HG03045 (cell line): ENCODE results near the gene HORMAD2.

Source experiments
- ATAC-seq: cut with Tn5 transposase; IDR thresholded peaks from one replicate; pipeline ENCODE4 v1.9.1; 2021; ENCODE audit warnings: mild to moderate bottlenecking, moderate library complexity; ENCODE audit not compliant: unreplicated experiment

HORMAD2 gene

DNA sequence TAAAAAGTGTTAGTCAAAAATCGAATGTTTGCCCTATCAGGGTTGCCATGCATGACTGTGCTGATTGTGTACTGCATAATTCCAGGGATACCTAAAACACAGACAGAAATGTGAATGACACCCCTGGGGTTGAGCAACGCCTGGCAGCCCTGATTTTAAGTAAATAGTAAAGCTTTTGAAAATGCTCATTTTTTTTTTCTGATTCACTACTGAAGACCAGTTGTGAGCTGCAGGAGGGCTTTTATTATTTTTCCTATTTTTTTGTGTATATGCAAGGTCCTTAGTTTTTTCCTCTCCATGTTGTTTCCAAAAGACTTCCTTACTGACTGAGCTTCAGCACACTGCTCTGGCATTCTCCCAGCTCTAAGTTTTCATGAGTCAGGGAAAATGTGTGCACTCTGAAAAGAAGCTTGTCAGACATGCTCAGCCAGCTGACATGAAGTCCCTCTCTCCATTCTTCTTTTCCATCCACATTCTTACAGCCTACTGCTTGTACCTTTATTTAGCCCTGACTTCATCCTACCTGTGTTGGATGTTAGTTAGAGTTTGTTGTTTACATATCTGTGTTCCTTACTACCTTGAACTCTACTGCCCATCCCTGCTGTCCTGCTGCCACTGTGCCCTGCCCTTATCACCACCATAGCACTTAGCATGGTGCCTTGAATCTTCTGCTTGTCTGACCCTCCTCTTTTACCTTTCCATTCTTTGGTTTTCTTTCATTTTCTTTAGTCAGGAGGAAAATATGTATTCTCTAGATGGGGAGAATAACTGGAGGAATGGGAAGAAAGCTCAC is 79.5 kb downstream of the HORMAD2 start:
- ATAC-seq = no peak

DNA sequence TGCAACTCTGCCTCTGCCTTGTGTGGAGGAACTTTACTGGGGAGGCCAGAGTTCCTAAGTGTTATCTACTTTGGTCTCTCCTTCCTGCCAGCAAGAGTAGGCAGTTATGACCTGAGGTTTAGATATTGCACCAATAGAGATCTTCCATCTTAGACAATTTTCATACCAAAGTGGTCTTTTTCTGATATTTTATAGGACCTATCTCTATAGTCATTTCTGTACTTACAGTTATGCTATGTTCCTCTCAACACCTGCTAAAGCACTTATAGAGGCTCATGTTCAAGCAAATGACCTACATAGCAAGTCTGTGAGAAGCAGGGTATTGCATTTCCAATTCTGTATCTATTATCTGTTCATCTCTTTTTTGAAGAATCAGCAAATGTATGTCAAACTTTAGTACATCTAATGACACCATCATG is 80.8 kb downstream of the HORMAD2 start:
- no peak for ATAC-seq

DNA sequence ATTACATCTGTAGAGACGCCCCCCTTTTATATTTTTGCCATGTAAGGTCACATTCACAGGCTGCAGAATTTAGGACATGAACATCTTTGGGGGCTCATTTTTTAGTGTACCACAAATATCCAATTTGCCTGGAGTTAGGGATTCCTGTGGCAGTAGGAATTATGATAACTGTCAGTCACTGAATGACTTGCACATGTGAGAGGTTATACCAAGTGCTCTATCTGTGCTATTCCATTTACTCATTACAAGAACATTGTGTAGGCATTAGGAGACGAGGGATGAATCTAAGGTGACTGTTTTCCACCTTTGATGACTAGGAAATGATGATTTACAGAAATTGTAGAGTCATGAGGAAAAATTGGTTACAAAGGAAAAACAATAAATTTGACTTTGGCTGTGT is 87.0 kb downstream of the HORMAD2 start:
- no peak for ATAC-seq

DNA sequence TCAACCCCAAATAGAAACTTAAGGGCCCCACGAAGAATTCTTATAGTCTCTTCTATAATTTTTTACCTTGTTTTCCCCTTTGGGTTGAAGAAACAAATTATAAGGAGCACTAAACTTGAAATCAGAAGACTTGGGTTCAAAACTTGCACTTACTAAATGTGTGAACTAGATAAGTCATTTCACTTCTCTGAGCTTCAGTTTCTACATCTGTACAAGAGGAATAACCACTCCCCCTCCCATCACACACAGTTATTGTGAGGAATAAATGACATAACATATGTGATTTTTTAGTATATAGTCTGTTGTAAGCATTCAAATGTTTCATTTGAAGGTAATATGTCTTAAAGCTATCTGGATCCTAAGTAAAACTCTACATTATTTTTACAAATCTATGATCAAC is 87.5 kb downstream of the HORMAD2 start:
- no peak for ATAC-seq

DNA sequence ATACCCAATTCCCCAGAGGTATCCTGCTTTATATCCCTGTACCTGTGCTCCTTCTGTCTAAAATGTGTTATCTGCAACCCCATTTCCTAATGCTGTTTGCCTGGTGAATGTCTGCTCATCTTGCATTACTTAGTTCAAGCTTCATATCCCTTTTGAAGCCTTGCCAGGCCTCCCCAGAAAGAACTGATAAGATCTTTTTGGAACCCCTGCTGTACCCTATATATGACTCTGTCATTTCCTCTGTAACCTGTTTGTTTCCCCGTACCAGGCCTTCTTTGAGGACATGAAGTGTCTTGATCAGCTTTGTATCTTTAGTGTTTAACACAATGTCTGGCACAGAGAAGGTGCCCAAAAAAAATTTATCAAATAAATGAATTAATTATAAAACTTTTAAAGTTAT is 88.7 kb downstream of the HORMAD2 start:
- ATAC-seq = no peak

DNA sequence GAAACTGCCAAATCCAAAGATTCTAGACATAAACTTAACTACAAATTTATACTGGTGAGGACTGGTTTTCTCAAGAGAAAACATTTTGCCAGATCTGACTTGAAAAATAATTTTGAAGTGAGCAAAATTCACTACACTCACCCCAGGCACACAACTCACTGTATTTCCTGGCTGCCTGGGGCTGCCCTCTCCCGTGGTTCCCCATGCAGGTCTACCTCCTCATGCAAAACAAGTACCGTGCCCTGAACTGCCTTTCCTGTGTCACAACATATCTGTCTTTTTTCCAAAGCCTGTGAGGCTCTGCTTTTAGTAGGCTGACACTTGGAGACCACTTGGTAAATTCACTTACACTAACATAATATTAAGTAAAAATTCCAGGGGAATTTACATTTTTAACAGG is 89.9 kb downstream of the HORMAD2 start:
- ATAC-seq = no peak

DNA sequence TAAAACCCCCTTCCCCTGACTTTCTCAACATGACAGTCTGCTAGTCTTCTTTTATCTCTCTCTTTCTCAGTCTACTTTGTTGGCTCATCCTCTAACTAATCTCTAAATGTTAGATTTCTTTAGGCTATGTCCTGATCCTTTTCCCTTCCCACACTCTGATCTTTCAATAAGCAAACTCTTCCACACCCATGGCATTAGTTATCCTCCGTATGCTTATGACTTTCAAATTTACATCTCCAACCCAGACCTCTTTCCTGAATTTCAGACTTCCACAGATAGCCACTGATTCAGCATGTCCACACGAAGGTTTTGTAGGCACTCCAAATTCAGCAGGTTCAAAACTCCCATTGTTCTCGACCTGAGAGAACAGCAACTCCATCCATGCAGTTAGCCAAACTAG is 90.7 kb downstream of the HORMAD2 start:
- no peak for ATAC-seq

DNA sequence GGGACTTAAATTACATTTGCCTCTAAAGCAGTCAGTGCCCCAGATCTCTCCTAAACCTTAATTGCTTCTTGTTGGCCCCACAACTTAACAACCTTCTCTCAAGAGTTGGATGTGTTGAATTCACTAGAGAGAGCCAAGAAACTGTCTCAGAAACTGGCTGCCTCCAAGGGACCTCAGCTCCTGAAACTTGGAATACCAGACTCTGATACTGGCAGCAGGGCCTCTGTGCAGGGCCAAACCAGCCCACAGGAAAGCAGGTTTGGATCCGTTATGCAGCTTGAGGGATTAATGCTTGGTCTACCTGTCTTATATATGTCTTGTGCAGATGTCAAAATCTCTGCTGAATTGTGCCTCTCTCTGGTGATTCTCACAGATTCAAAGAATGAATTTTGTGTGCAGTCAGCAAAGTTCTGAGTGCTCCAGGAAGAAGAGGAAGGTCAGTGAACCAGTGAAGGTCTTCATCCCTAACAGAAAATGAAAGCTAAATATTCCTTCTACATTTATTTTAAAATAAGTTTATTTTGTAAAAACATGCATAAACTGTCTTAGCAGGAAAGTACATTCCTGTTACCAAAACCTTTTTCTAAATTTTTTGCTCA is 95.5 kb downstream of the HORMAD2 start:
- ATAC-seq = no peak

DNA sequence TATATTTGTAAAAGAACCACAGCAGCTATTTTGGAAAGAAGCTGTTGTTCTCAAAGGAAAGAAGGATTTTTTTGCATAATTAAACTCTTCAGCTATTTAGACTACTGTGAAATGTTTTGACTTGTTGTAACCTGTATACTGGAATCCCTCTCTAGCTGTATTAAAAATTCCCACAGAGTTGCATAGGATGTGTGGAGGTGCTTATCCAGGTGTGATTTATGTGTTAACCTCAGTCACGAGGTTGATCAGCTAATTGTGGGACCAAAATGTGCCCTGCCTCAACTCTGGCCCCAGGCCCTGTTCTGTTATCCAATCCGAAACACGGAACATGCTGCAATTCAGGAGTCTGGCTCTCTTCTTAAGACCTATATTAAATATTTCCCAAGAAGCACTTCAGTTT is 96.2 kb downstream of the HORMAD2 start:
- no peak for ATAC-seq

DNA sequence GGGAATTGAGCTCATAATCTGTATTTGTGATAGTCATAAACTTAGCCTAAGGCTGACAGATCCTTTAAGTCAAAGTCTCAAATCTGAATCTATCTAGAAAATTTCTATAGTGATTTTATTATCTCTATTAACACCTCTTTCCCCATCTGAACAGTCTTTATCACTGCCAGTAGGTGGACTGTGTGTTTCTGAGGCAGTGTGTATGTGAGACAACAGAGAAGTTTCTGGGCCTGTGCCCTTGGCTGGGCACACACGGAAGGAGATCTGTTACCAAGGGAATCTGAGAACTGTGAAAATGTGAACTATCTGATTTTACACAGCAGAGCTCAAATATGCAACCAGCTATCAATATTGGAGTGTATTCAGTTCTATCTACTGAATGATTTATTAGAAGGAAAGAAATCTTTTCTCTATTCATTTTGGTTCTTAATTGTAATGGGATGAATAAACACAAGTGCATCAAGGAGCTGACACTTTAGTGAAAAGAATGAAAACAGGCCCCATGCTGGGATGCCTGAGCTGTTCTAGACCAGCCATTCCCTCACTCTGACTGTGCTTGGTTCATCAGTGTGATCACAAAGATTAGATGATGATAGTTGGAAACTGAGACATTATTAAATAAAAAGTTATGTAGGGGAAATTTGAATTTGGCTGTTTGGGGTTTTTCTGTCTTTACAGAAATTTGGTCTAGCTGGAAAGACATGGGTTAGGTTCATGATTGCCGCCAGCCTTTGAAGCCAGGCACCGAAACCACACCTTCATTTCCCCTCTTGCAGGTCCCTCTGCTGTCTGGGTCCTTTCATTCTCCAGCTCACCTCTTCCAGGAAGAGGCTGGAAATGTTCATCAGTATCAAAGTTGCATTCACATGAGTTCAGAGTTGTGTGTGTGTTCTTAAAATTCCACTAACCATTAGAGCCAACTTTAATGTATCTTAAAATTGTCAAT is 98.2 kb downstream of the HORMAD2 start:
- no peak for ATAC-seq

DNA sequence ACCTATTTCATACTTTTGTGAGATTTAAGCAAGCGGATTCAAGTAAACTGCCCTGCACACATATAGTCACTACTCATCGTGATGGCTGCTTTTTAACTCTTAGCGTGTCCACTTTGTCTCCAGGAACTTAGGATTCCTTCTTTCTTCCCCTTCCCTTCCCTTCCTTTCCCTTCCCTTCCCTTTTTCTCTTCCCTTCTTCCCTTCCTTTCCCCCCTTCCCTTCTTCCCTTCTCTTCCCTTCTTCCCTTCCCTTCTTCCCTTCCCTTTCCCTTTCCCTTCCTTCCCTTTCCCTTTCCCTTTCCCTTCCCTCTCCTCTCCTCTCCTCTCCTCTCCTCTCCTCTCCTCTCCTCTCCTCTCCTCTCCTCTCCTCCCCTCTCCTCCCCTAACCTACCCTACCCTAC is 100.4 kb downstream of the HORMAD2 start:
- no peak for ATAC-seq

DNA sequence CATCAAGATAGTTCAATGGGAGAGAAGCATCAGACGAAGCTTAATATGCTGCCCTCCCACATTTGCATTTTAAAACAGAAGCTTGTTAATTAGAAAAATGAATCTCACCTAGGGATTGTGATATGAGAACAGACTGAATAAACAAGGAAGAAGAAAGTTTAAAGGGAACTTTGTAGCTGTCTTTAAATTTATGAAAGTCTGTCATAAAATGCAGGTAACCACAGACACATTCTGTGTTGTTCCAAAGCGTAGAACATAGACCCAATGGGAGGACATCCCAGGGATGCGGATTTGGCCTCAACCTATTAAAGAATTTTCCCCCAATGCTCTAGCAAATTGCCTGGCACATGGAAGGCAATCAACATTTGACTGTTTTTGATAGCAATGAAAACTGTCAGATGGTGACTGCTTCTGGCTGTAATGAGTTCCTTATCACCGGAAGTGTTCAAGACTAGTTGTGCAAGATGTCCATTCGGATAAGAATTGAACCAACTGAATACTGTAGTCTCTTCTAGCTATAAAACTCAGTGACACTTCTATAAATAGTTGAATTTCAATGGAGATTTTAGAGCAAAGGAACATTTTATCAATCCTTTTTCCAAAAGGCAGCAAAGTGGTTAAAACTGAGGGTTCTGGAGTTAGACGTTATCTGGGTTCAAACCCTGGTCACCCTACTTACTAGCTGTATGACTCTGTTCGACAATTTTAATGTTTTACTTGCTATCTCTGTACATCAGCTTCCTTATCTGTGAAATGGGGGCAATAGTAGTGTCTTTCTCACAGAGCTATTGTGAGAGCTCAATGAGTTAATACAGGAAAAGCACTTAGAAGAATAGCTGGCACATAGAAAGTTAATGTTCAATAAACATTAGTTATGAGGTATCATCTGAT is 101.4 kb downstream of the HORMAD2 start:
- no peak for ATAC-seq

DNA sequence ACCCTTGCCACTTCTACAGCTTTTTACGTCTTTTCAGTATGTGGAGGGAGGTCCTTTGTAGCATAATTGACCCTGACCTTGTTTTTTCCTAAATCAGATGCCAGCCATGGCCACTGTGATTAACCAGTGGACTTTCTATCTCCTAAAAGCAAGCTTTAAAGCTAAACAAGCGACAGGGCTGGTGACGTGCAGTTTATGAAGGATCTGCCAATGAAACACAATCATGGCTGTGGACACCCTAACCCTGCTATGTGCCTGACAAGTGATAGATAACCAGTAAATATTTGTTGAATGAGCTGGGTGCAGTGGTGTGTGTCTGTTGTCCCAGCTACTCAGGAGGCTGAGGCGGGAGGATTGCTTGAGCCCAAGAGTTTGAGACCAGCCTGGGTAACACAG is 102.1 kb downstream of the HORMAD2 start:
- ATAC-seq = no peak

DNA sequence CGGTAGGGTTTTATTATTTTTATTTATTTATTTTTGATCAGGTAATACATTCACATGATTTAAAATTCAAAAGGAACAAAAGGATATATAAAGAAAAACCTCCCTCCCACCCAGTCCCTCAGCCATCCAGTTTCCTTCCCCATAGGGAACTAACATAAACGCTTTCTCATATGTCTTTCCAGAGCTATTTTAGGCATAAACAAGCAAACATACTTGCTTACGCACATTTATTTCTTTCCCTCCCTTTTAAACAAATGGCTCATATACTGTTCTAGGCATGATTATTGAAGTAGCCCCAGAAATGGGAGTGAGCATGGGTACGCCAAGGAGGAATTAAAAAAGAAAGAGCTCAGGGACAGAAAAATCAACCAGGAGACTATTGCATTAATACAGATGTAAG is 102.6 kb downstream of the HORMAD2 start:
- ATAC-seq = no peak

DNA sequence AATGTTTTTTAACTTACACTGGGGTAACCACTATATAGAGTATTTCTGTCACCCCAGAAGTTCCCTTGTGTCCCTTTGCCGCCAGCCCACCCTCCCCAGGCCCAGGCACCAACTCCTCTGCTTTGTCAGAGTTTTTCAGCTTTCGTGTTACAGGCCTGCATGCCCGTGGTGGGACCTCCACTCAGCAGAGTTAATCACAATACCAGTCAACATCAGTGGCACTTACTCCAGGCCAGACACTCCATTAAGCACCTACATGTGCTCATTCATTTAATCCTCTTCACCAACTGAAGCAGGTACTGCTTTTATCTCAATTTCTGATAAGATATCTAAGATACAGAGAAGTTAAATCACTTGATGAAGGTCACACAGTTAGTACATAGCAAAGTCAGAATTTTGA is 103.0 kb downstream of the HORMAD2 start:
- no peak for ATAC-seq

DNA sequence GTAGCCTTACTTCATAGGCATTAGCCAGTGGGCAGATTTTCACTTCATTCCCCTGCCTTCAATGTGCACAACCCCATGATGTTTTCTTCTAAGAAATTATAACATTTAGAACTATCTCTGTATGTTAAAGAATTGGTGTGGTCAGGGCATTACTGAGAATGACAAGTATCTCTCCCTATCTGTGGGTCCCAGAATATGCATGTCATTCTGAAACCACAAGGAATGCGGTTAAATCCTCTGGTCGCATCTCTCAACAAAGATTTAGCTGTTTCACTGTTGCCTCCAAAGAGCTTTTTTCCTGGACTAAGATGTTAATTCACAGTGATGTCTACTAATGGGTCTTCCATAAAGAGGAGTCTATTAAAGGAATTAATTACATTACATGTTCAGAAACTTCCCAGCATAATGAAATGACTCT is 103.6 kb downstream of the HORMAD2 start:
- ATAC-seq = no peak

DNA sequence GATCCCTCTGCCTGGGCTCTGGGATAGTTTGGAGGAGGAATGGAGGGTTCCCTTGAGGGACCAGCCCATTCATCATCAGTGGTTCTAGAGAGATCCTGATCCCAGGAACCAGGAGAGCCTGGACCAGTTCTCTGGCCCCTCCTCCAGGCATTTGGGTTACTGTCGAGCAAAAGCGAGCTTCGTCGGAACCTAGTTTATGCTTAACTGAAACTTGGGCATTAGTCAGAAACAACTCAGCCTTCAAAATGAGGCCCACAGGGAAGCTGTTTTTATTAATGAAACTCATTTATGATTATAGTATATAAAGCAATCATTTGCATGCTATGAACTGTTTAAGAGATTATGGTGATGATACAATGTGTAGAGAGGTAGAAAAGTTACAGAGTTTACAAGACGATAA is 104.9 kb downstream of the HORMAD2 start:
- no peak for ATAC-seq

DNA sequence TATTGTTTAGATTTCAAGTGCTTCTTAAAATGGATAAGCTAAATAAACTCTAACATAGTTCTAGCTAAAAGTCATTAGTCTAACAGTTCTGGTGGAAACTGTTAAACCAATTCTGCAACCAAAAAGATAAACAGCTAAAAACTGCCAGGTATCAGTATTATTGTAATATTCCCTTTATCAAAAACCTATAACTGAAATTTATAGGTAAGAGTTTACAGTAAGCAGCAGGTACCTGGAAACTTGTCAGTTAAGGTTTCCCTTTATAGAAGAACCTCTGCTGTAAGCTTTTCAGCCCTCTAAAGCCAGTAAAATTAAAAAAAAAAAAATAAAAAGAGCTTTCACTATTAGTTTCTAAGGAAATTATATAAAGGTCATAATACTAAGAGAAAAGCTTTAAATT is 105.3 kb downstream of the HORMAD2 start:
- ATAC-seq = no peak

DNA sequence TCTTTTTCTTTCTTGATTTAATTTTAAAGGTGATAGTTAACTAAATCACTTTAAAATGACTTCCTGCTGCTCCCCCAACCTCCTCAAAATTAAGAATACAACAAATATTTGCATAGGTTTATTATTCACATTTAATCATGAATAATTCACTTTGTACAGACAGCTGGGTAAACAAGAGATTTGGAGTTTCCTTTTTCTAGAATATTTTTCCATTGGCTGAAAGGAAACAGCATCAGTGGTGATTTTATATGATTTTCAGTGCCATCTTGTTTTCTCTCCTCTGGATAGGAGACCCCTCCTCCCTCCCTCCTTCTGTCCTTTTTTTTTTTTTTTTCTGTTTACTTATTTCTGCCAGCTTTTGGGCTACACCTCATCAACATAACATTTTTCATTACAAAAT is 105.8 kb downstream of the HORMAD2 start:
- no peak for ATAC-seq

DNA sequence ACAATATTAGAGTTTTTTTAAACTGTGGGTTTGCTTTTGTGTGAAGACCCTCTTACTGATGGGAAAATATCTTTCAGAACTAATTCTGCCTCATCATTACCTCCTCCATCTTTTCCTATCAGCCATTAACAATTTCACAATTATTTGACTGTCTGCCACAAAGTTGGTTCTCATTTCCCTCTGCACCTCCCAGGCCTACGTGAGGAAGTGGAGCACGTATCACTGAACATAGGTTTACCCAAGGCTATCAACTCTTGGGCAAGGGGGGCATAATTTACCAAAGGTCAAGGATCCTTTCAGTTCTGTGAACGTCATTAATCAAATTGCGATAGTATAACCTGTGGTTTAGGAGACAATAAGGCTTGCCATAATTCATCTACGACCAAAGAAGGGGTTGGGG is 106.2 kb downstream of the HORMAD2 start:
- no peak for ATAC-seq

DNA sequence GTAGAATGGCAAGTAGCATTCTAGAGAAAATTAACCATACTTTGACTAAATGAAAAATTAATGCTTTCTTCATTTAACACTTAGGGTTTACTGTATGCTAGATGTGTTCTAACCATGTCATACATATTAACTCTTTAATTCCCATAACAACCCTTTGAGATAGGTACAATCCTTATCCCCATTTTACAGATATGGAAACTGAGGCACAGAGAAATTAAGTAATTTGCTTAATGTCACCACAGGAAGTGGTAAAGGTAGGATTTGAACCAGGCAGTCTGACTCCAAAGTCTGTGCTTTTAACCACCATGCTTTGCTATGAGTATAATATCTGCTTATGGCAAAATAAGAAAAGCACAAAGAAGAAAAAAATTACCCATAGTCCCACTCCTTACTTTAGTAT is 106.8 kb downstream of the HORMAD2 start:
- no peak for ATAC-seq
